ENCODE measurements around the gene IL20RB.

- TF ChIP-seq CTCF (IDR thresholded peaks at IDR 0.05) (no peak), POLR2A (IDR thresholded peaks at IDR 0.05) (no peak), POLR2AphosphoS5 (IDR thresholded peaks at IDR 0.05) (no peak)
Observed at GRCh38 chr3:137008131-137008530, 50.3 kb downstream of the IL20RB start.

Measured in transverse colon (tissue), 4 donors.